B cell (primary cell): ENCODE data around the gene BDKRB1. TPM values are rescaled to one million over a fixed set of nuclear protein-coding genes. Genes with fewer than 3 reads are reported as not detected.

Source experiments
- ATAC-seq: fragments of 200-7000 bp; cut with Tn5 transposase; one replicate; pipeline ENCODE4 v1.10.0; 2021; ENCODE audit warnings: low read depth, mild to moderate bottlenecking, moderate number of reproducible peaks, moderate library complexity
- CTCF ChIA-PET: fragments of 350-600 bp; sonication (Branson Sonifier 250); formaldehyde crosslinking; loops from one replicate; lab custom pipeline; 2021; ENCODE audit warnings: antibody characterized with exemption, inconsistent platforms; lab: Charles Lee
- POLR2A ChIA-PET: fragments of 350-600 bp; sonication (Branson Sonifier 250); formaldehyde crosslinking; loops from one replicate; lab custom pipeline; 2021; ENCODE audit warnings: antibody characterized with exemption; lab: Charles Lee
- DNase-seq: peaks from one replicate; pipeline ENCODE4 v3.0.0; 2013
- H2AFZ ChIP-seq: 2 replicates; pipeline ENCODE4 v1.6.1; 2012; ENCODE audit warnings: mild to moderate bottlenecking, low read depth, low read length; ENCODE audit not compliant: insufficient read depth, poor library complexity, severe bottlenecking
- H3K27ac ChIP-seq, 2 donors: 1 replicate in 1 of 2; 2 replicates in 1 of 2; pipeline ENCODE4 v1.5.1; 2012 to 2013; ENCODE audit warnings: low read length in 2 of 2, mild to moderate bottlenecking in 2 of 2, moderate library complexity in 1 of 2
- H3K27me3 ChIP-seq, 4 experiments: fragments of 200-600 bp in 1 of 4; sonication (generic) in 1 of 4; replicated peaks in 1 of 4; 1 replicate in 2 of 4; 2 replicates in 2 of 4; pipeline versions ENCODE4 v1.6.1 to v1.7.0; 2013 to 2016; ENCODE audit warnings: low read length in 3 of 4, mild to moderate bottlenecking in 2 of 4, mixed read lengths in 1 of 4, moderate library complexity in 1 of 4; ENCODE audit not compliant: insufficient read depth in 4 of 4, control insufficient read depth in 3 of 4; ENCODE audit errors: control extremely low read depth in 1 of 4
- H3K36me3 ChIP-seq, 2 experiments: replicated peaks in 1 of 2; 1 replicate in 1 of 2; 2 replicates in 1 of 2; pipeline versions ENCODE4 v1.6.1 to v1.7.1; 2013; ENCODE audit warnings: low read length in 1 of 2; ENCODE audit not compliant: insufficient read depth in 2 of 2, control insufficient read depth in 1 of 2; ENCODE audit errors: control extremely low read depth in 1 of 2, extremely low read depth in 1 of 2
- H3K4me1 ChIP-seq, 2 donors: fragments of 200-600 bp in 1 of 2; sonication (generic) in 1 of 2; 1 replicate in 1 of 2; 2 replicates in 1 of 2; pipeline versions ENCODE4 v1.5.1 to v1.6.1; 2013 to 2017; ENCODE audit warnings: low read length in 2 of 2; ENCODE audit not compliant: control insufficient read depth in 2 of 2, insufficient read depth in 2 of 2
- H3K4me2 ChIP-seq: replicated peaks from 2 replicates; pipeline ENCODE3; 2012; ENCODE audit warnings: mild to moderate bottlenecking, low read depth, low read length; ENCODE audit not compliant: poor library complexity, severe bottlenecking
- H3K4me3 ChIP-seq, 5 experiments: fragments of 200-600 bp in 1 of 5; sonication (generic) in 1 of 5; 1 replicate in 3 of 5; 2 replicates in 2 of 5; pipeline versions ENCODE4 v1.5.1 to v1.7.0; 2011 to 2016; ENCODE audit warnings: low read length in 4 of 5, mild to moderate bottlenecking in 4 of 5, low read depth in 2 of 5, control low read depth in 1 of 5, moderate library complexity in 1 of 5; ENCODE audit not compliant: insufficient read depth in 1 of 5; ENCODE audit errors: control extremely low read depth in 1 of 5, extremely low read depth in 1 of 5
- H3K79me2 ChIP-seq: fragments of 200-600 bp; sonication (generic); one replicate; pipeline ENCODE4 v1.6.0; 2016; ENCODE audit warnings: low read length; ENCODE audit not compliant: control insufficient read depth, insufficient read depth
- H3K9ac ChIP-seq: fragments of 200-600 bp; sonication (generic); 2 replicates; pipeline ENCODE4 v1.6.1; 2017; ENCODE audit warnings: mild to moderate bottlenecking, low read length, moderate library complexity
- H3K9me3 ChIP-seq, 3 donors: one replicate each; pipeline versions ENCODE4 v1.6.1 to v1.7.1; 2013; ENCODE audit warnings: low read length in 2 of 3; ENCODE audit not compliant: control insufficient read depth in 2 of 3, insufficient read depth in 1 of 3; ENCODE audit errors: control extremely low read depth in 1 of 3
- H4K20me1 ChIP-seq: 2 replicates; pipeline ENCODE4 v1.6.0; 2012; ENCODE audit warnings: mild to moderate bottlenecking, low read length; ENCODE audit not compliant: insufficient read depth, control insufficient read depth, poor library complexity, severe bottlenecking
- H3K27ac Mint-ChIP-seq: one replicate; pipeline ENCODE4 v1.8.0; 2021; ENCODE audit warnings: mixed read lengths
- H3K27me3 Mint-ChIP-seq: one replicate; pipeline ENCODE4 v1.8.0; 2021; ENCODE audit warnings: mixed read lengths
- H3K4me1 Mint-ChIP-seq: one replicate; pipeline ENCODE4 v1.8.0; 2021; ENCODE audit warnings: mixed read lengths
- H3K4me3 Mint-ChIP-seq: one replicate; pipeline ENCODE4 v1.8.0; 2021; ENCODE audit warnings: mixed read lengths
- H3K9me3 Mint-ChIP-seq: one replicate; pipeline ENCODE4 v1.8.0; 2022; ENCODE audit warnings: mixed read lengths; ENCODE audit not compliant: insufficient read depth
- CTCF ChIP-seq: fragments of 200-600 bp; IDR thresholded peaks from one replicate; pipeline ENCODE4 v1.8.0; 2022; ENCODE audit warnings: antibody characterized with exemption, mild to moderate bottlenecking
- EZH2 ChIP-seq: IDR thresholded peaks from 2 replicates; pipeline ENCODE4 v1.6.1; 2012; ENCODE audit warnings: borderline replicate concordance, low read depth, mild to moderate bottlenecking, moderate library complexity, low read length; ENCODE audit not compliant: insufficient read depth, poor library complexity, severe bottlenecking
- WGBS: methylation state at CpG from one replicate; pipeline ENCODE4 v1.1.5; 2013; ENCODE audit warnings: missing lambda C conversion rate; ENCODE audit not compliant: insufficient coverage; 5-methylcytosine and 5-hydroxymethylcytosine counted together
- intact Hi-C: fragments of 100-400 bp; cut with micrococcal nuclease; formaldehyde crosslinking; loops from one replicate; pipeline ENCODE4 v1.10.0; 2022
- polyA plus RNA-seq: library from polyadenylated mRNA; depleted of rRNA; stranded (reverse); fragments of >200 nt; gene quantifications from 2 replicates; pipeline ENCODE4 v1.2.3, GENCODE V29; 2012
- total RNA-seq, 2 donors: library from RNA; stranded (reverse); fragments of 120-200 nt in 1 of 2; gene quantifications; 1 replicate in 1 of 2; 2 replicates in 1 of 2; pipeline versions ENCODE4 v1.2.3 to v1.2.4, GENCODE V29; 2013 to 2022

Gene BDKRB1
- total and polyA plus RNA-seq, 2 donors (not counting 1 experiment from before 2014, with no cell fraction given) = not detected

DNA sequence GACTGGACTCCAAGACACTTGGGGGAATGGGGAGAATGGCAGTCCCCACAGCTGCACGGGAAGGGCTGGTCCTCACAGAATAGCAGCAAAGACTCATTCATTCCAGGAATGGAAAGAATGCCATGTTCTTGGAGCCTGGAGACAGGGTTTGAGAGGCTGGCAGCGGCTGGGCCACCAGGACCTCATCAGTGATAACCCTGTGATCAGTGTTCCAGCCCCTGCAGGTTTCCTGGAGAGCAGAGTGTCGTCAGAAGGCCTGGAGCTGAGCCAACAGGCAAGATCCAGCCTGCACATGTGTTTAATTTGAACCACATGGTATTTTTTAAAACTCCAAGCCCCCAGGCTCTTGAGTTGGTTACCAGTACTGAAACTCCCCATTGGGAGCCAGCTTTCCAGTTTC lies 11.3 kb downstream of the BDKRB1 start:
- H3K27ac Mint-ChIP-seq = no peak overlapping the region
- DNase-seq (no peak), ATAC-seq (no peak)
- POLR2A ChIA-PET = no interaction called here
- H4K20me1 ChIP-seq = no peaks in the 10 kb centered on the region
- no peaks in the 10 kb centered on the region for H3K27me3 Mint-ChIP-seq
- no peak overlapping the region for H3K4me3 Mint-ChIP-seq
- no peak for TF ChIP-seq EZH2
- TF ChIP-seq CTCF = no peak
- H3K9ac ChIP-seq = no peak overlapping the region
- CTCF ChIA-PET = no interaction called here
- H3K36me3 ChIP-seq = no peaks in the 10 kb centered on the region
- no peaks in the 10 kb centered on the region for H3K27me3 ChIP-seq
- no peaks in the 10 kb centered on the region for H3K4me1 ChIP-seq
- H3K9me3 Mint-ChIP-seq = peaks cover under 1% of the 10 kb centered on the region
- no peaks in the 10 kb centered on the region for H3K79me2 ChIP-seq
- no peak overlapping the region for H3K4me3 ChIP-seq
- H3K9me3 ChIP-seq = no peaks in the 10 kb centered on the region
- H3K4me2 ChIP-seq = no peak overlapping the region
- no peak overlapping the region for H2AFZ ChIP-seq
- intact Hi-C loops = no loop called here
- H3K4me1 Mint-ChIP-seq = no peaks in the 10 kb centered on the region
- 43% methylated on average over 3 of the region's 3 CpGs for WGBS
- no peak overlapping the region for H3K27ac ChIP-seq

DNA sequence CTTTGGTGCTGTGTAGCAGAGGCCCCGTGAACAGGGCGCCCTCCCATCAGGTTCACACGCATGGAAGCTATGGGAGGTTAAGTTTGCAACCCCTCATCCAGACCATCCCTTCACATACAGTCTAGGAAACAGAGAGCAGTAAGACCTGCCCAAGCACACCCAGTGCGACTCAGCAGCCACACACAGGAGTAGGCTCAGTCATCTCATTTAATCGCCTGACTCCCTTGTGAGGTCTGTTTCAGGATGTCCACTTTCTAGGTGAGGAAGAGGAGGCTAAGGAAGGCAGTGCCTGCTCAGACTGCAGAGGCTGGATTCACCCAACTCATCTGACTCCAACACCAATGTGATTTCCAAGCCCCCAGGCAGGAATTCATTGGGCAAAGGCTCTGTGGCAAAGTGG lies 11.9 kb downstream of the BDKRB1 start:
- no peak overlapping the region for H3K4me3 ChIP-seq
- no peaks in the 10 kb centered on the region for H3K27me3 ChIP-seq
- no peak overlapping the region for H3K9ac ChIP-seq
- no peak overlapping the region for H3K27ac Mint-ChIP-seq
- ATAC-seq = no peak
- H3K79me2 ChIP-seq = no peaks in the 10 kb centered on the region
- H3K4me1 ChIP-seq = no peaks in the 10 kb centered on the region
- no peak overlapping the region for H3K4me2 ChIP-seq
- H3K27me3 Mint-ChIP-seq = no peaks in the 10 kb centered on the region
- ChIA-PET CTCF (no interaction called here), POLR2A (no interaction called here)
- 100% methylated on average over 1 of the region's 5 CpGs for WGBS
- DNase-seq = no peak
- no peaks in the 10 kb centered on the region for H3K4me1 Mint-ChIP-seq
- intact Hi-C loops = no loop called here
- no peak overlapping the region for H3K27ac ChIP-seq
- TF ChIP-seq EZH2 = no peak
- TF ChIP-seq CTCF = no peak
- no peaks in the 10 kb centered on the region for H4K20me1 ChIP-seq
- H3K36me3 ChIP-seq = no peaks in the 10 kb centered on the region
- H3K4me3 Mint-ChIP-seq = no peak overlapping the region
- H2AFZ ChIP-seq = no peak overlapping the region
- peaks cover 4% of the 10 kb centered on the region for H3K9me3 Mint-ChIP-seq
- H3K9me3 ChIP-seq = peaks cover 0 to 1% (median 0%) of the 10 kb centered on the region in 3 donors
